ENCODE data around the gene CAPN7.
A peak's percentile ranks its signal among the peaks of the same experiment; 100 is the strongest.

- peak; percentile 19 for TF ChIP-seq CTCF (IDR thresholded peaks at IDR 0.05)
- TF ChIP-seq EZH2phosphoT487 (IDR thresholded peaks at IDR 0.05): no peak
- TF ChIP-seq EZH2 (IDR thresholded peaks at IDR 0.05): no peak
These were observed 66.6 kb downstream of the CAPN7 start for GRCh38 chr3:15272426-15273196.
